Large intestine (tissue), 3 donors: ENCODE measurements around the gene AGTPBP1. TPM values are rescaled to one million over a fixed set of nuclear protein-coding genes. Genes with fewer than 3 reads are reported as not detected.

ENCODE experiments used
- DNase-seq, 2 donors: peaks; one replicate each; pipeline versions ENCODE4 v3.0.0 to v3.0.0-alpha.2; 2013
- H3K27ac ChIP-seq: one replicate; pipeline ENCODE4 v1.5.1; 2013; ENCODE audit warnings: low read length
- H3K27me3 ChIP-seq: 2 replicates; pipeline ENCODE4 v1.6.1; 2013; ENCODE audit warnings: low read length; ENCODE audit not compliant: control insufficient read depth, insufficient read depth
- H3K36me3 ChIP-seq: 2 replicates; pipeline ENCODE4 v1.6.1; 2013; ENCODE audit warnings: low read length; ENCODE audit not compliant: control insufficient read depth, insufficient read depth
- H3K4me1 ChIP-seq: one replicate; pipeline ENCODE4 v1.6.1; 2013; ENCODE audit warnings: low read length; ENCODE audit not compliant: control insufficient read depth, insufficient read depth
- H3K4me3 ChIP-seq: one replicate; pipeline ENCODE4 v1.5.1; 2013; ENCODE audit warnings: low read length
- H3K9me3 ChIP-seq: one replicate; pipeline ENCODE4 v1.6.1; 2013; ENCODE audit warnings: mild to moderate bottlenecking, low read depth, low read length, moderate library complexity; ENCODE audit not compliant: control insufficient read depth
- WGBS: methylation state at CpG from one replicate; pipeline ENCODE4 v1.1.5; 2013; ENCODE audit warnings: low lambda C conversion rate; ENCODE audit not compliant: insufficient coverage; 5-methylcytosine and 5-hydroxymethylcytosine counted together
- polyA plus RNA-seq: library from polyadenylated mRNA; unstranded; fragments of 120-200 nt; gene quantifications from one replicate; pipeline ENCODE4 v1.2.1, GENCODE V29; 2013

The AGTPBP1 gene
- polyA plus RNA-seq, 1 donor = 12.9 TPM

DNA sequence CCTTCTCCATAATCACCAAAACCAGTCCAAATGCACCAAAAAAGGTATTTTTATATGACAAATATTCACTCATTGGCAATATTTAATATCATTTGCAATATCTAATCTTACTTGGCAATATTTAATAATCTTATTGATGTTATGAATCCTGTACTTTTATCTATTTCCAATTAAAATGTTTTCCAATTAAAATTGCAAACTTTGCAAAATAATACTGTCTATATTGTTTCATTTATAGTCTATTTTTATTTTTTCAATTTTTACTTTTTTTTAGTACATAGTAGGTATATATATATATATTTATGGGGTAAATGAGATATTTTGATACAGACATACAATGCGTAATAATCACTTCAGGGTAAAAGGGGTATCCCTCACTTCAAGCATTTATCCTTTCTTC lies 109.9 kb downstream of the AGTPBP1 start:
- no peak overlapping the region for H3K4me3 ChIP-seq
- no peaks in the 10 kb centered on the region for H3K27me3 ChIP-seq
- no peaks in the 10 kb centered on the region for H3K4me1 ChIP-seq
- WGBS = 100% methylated on average over 1 of the region's 1 CpG
- peaks cover 3% of the 10 kb centered on the region for H3K36me3 ChIP-seq
- DNase-seq = no peak
- H3K27ac ChIP-seq = no peak overlapping the region
- no peaks in the 10 kb centered on the region for H3K9me3 ChIP-seq

DNA sequence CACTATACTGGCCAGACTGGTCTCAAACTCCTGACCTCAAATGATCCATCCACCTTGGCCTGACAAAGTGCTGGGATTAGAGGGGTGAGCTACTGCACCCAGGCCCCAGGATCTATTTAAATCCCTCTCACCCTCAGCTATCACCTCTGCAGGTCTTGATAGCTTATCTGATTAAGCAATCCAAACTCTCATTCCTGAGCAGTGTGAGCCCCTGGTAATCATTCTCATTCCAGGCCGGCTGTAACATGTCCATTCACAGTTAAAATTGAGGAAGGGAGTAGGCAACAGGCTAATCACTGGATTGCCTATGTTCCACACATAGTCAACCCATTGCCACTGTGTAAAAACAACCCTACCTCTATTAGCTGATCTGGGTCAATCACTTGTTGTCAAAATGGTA lies 111.1 kb downstream of the AGTPBP1 start:
- no peaks in the 10 kb centered on the region for H3K9me3 ChIP-seq
- no peak overlapping the region for H3K27ac ChIP-seq
- WGBS = no CpG with 5 or more reads among the region's 1 CpG
- H3K4me3 ChIP-seq = no peak overlapping the region
- H3K36me3 ChIP-seq = peaks cover 3% of the 10 kb centered on the region
- H3K27me3 ChIP-seq = no peaks in the 10 kb centered on the region
- H3K4me1 ChIP-seq = no peaks in the 10 kb centered on the region
- DNase-seq = no peak

GRCh38 chr9:85617141-85617670 lies 124.5 kb downstream of the AGTPBP1 start:
- H3K4me3 ChIP-seq = no peak overlapping the region
- H3K36me3 ChIP-seq = no peaks in the 10 kb centered on the region
- no peaks in the 10 kb centered on the region for H3K4me1 ChIP-seq
- no peak for DNase-seq
- H3K27ac ChIP-seq = no peak overlapping the region
- 100% methylated on average over 1 of the region's 1 CpG for WGBS
- no peaks in the 10 kb centered on the region for H3K27me3 ChIP-seq
- H3K9me3 ChIP-seq = no peaks in the 10 kb centered on the region

GRCh38 chr9:85615792-85616191 lies 126.0 kb downstream of the AGTPBP1 start:
- Histone ChIP-seq H3K27ac (no peak overlapping the region), H3K9me3 (no peaks in the 10 kb centered on the region), H3K36me3 (no peaks in the 10 kb centered on the region), H3K27me3 (no peaks in the 10 kb centered on the region), H3K4me1 (no peaks in the 10 kb centered on the region), H3K4me3 (no peak overlapping the region)
- no CpG with 5 or more reads among the region's 1 CpG for WGBS
- DNase-seq = no peak

DNA sequence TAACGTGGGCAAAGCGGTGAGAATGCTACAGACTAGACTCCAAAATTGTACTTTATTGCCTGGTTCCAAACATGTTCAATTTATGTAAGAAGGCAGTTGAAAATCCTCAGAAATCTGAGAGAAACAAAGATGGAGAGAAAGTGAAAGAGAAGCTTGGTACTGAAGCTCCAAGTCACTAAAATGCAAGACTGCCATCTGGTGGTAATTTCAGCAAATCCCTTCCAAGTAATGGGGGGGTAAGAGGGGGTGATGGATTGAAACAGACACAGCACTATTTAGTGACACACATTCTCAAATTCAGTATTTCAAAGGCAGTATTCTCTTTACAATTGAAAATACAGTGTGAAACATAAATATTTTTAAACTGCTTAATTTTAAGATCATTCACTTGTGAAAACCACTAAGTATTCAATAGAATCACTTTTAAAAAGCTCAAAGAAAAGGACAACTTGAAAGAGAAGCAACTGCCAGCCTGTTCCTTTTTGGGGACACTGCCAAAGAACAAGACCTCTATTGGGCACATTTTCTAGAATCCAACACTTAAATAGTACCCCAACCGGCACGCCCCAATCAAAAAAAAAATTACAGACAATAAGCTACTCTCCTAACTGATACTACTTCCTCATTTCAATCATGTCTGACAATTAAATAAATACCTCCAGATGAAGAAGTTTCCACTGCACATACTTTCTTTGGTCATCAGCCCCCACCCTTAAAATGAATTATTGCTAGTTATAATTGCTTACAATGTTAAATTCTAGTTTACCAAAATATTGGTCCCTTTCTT lies 131.5 kb downstream of the AGTPBP1 start:
- H3K4me3 ChIP-seq = no peak overlapping the region
- H3K27me3 ChIP-seq = no peaks in the 10 kb centered on the region
- no peak overlapping the region for H3K27ac ChIP-seq
- H3K9me3 ChIP-seq = no peaks in the 10 kb centered on the region
- H3K4me1 ChIP-seq = no peaks in the 10 kb centered on the region
- H3K36me3 ChIP-seq = no peaks in the 10 kb centered on the region
- DNase-seq = peak; percentile 48 to 53
- no CpG with 5 or more reads among the region's 4 CpGs for WGBS

- no peak for DNase-seq
- H3K27me3 ChIP-seq = no peaks in the 10 kb centered on the region
- H3K9me3 ChIP-seq = peaks cover 4% of the 10 kb centered on the region
- WGBS = 100% methylated on average over 1 of the region's 1 CpG
- H3K4me3 ChIP-seq = no peak overlapping the region
- H3K36me3 ChIP-seq = peaks cover 3% of the 10 kb centered on the region
- H3K27ac ChIP-seq = no peak overlapping the region
- H3K4me1 ChIP-seq = no peaks in the 10 kb centered on the region
Observed at GRCh38 chr9:85605905-85606304, 135.8 kb downstream of the AGTPBP1 start.

GRCh38 chr9:85603936-85604335 lies 137.8 kb downstream of the AGTPBP1 start:
- peaks cover 4% of the 10 kb centered on the region for H3K9me3 ChIP-seq
- no peak for DNase-seq
- WGBS = no CpG with 5 or more reads among the region's 3 CpGs
- no peak overlapping the region for H3K4me3 ChIP-seq
- H3K27me3 ChIP-seq = no peaks in the 10 kb centered on the region
- H3K27ac ChIP-seq = no peak overlapping the region
- H3K4me1 ChIP-seq = no peaks in the 10 kb centered on the region
- H3K36me3 ChIP-seq = peaks cover 3% of the 10 kb centered on the region

DNA sequence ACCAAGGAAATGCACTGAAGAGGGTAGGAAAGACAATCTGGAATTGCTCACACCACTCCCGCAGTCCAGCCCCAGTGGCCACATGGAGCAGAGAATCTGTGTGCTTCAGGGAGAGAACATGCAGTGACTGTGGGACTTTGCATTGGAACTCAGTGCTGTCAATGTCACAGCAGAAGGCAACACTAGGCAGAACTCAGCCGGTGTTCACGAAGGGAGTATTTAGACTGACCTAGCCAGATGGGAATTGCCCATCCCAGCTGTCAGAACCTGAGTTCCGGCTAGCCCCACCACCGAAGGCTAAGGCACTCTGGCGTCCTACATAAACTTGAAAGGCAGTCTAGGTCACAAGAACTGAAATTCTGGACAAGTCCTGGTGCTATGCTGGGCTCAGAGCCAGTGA lies 139.0 kb downstream of the AGTPBP1 start:
- Histone ChIP-seq H3K27me3 (no peaks in the 10 kb centered on the region), H3K4me1 (no peaks in the 10 kb centered on the region)
- WGBS = 100% methylated on average over 1 of the region's 6 CpGs

DNA sequence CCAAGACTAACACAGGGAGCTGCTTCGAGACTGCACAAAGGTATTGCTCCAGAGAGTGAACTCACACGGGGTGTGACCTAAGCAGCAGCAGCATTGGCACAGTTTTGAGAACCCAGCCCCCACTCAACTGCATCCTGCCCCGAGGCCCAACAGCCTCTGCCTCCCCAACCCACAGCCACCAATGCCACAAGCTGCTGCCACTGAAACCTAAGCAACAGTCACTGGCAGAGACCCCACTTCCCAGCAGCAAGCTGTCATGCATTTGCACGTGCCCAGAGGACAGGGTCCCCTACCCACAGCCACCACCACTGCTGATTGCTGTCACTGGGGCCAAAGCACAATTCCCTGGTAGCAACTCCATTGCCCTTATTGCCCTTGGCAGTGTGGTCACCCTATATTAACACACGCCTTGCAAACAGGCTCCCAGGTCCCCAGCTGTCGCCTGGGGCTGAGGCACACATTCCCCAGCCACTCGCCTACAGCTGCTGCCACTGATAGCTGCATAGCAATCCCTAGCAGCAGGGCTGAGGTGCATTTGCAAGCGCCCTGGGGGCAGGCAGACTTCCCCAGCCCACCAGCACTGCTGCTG lies 141.0 kb downstream of the AGTPBP1 start:
- no peak overlapping the region for H3K4me3 ChIP-seq
- H3K4me1 ChIP-seq = no peaks in the 10 kb centered on the region
- H3K9me3 ChIP-seq = peaks cover 4% of the 10 kb centered on the region
- DNase-seq = peak in 1 of 2 donors; percentile 3
- H3K27me3 ChIP-seq = no peaks in the 10 kb centered on the region
- H3K27ac ChIP-seq = no peak overlapping the region
- no CpG with 5 or more reads among the region's 8 CpGs for WGBS
- peaks cover 3% of the 10 kb centered on the region for H3K36me3 ChIP-seq

More for the DNA sequence above, 139.0 kb downstream of the AGTPBP1 start:
- Histone ChIP-seq H3K4me3 (no peak overlapping the region), H3K27ac (no peak overlapping the region), H3K9me3 (peaks cover 4% of the 10 kb centered on the region), H3K36me3 (peaks cover 3% of the 10 kb centered on the region)
- no peak for DNase-seq

GRCh38 chr9:85599540-85600105 lies 142.1 kb downstream of the AGTPBP1 start:
- Histone ChIP-seq H3K4me1 (no peaks in the 10 kb centered on the region), H3K27me3 (no peaks in the 10 kb centered on the region), H3K36me3 (peaks cover 3% of the 10 kb centered on the region), H3K4me3 (no peak overlapping the region), H3K9me3 (peaks cover 4% of the 10 kb centered on the region), H3K27ac (no peak overlapping the region)
- no peak for DNase-seq
- 83% methylated on average over 1 of the region's 3 CpGs for WGBS
